ENCODE data around the gene CRYL1.
A peak's percentile ranks its signal among the peaks of the same experiment; 100 is the strongest.

Gene CRYL1

DNA sequence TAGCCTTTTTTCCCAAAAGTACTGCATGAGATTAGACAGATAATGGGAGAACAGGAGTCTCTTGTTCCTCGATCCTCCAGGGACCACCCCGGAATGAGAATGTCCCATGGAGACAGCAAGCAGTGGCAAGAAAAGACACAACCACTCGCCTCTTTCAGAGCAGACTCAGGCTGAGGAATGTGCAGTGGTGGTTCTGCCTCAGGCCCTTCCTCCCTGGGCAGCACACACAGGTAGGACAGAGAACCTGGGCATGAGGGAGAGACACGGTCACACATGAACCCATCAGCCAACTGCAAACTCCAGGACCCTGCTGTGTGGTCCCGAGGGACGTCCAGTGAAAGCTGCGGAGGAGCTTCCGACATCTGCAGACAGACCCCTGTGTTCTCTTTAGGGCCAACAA, 31.0 kb downstream of the CRYL1 start:
- no peak for DNase-seq (ENCODE audit: low spot score)

DNA sequence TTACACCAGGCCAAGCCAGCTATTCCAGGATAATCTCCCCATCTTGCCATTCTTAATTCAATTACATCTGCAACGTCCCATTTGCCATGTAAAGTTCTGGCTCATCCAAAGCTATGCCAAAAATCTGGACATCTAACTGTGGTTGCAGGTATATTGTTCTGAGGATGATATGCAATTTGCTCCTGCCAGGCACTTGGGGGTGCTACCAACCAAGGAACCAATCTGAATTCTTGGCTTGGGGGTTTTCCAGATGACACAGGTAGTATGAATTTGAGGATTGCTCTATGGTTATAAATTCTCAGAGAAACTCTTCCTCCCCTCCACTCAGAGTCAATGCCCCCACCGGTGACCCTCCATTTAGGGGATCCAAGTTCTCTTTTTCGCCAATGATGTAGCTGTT, 33.0 kb downstream of the CRYL1 start:
- peak; percentile 82 for DNase-seq (ENCODE audit: low spot score)

- no peak for DNase-seq (ENCODE audit: low spot score)
Measured at GRCh38 chr13:20491926-20492435, 33.7 kb downstream of the CRYL1 start.

GRCh38 chr13:20489185-20489820, 36.4 kb downstream of the CRYL1 start:
- DNase-seq (ENCODE audit: low spot score), result peak; percentile 61

DNA sequence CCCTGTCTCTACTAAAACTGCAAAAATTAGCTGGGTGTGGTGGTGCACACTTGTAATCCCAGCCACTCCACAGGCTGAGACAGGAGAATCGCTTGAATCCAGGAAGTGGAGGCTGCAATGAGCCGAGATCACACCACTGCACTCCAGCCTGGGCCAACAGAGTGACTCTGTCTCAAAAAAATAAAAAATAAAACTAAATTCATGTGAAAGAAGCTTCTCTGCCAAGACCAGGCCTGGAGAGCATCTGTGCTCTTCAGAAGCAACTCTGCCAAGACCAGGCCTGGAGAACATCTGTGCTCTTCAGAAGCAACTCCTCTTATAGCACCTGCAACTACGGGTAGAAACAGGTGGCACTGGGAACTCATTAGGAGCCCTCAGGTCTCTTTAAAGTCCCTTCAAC, 37.7 kb downstream of the CRYL1 start:
- no peak for DNase-seq (ENCODE audit: low spot score)

DNA sequence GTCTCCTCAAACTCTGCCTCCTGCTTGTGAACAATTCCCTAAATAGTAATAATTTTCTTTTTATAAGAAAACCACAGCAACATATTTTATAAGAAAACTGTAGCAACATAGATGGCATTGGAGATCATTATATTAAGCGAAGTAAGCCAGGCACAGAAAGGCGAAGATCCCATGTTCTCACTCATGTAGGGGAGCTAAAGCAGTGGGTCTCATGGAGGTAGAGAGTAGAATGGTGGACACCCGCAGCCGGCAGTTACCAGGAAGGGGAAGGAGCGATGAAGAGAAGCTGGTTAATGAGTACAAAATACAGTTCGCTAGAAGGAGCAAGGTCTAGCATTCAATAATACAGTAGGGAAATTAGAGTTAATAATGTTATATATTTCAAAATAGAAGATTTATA, 42.9 kb downstream of the CRYL1 start:
- DNase-seq (ENCODE audit: low spot score), result peak; percentile 16

DNA sequence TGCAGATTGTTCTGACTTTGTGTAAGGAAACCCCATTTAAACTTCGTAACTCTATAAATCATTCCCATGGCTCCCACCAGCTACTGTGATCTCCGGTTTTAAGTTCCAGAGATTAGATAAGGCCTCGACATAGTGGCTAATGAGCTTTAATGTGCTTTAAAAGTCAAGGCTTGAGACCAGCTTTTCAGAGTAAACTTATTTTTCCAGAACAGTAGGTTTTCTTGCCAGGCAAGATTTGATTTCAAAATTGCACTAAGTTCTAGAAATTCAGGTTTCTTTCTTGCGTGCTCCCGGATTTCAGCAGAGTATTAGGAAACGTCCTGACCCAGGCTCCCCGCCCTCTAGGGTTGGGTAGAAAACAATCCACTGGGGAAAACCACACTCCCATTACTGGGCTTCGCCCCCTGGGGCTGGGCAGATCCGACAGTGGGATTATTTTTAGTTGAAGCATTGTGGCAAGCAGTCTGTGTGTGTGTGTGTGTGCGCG, 43.3 kb downstream of the CRYL1 start:
- DNase-seq (ENCODE audit: low spot score), result no peak

DNA sequence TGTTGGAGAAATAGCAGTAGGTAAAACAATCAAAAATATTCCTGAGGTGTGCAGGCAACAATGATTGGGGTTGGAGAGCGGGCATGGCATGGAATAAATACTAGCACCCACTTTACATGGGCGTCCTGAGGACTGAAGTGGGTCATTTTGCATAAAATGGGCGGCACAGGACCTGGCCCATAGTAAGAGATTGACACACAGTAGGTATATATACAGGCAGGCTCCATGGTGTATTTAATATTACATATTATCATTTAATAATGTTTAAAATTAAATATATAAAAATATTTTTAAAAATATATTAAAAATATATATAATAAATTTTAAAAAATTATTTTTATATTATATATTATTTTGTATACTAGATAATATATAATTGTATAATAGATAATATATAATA, 48.3 kb downstream of the CRYL1 start:
- DNase-seq (ENCODE audit: low spot score), result no peak

- no peak for DNase-seq (ENCODE audit: low spot score)
Measured at GRCh38 chr13:20475927-20476691, 49.5 kb downstream of the CRYL1 start.

- no peak for DNase-seq (ENCODE audit: low spot score)
Measured at GRCh38 chr13:20474515-20474914, 51.1 kb downstream of the CRYL1 start.

DNA sequence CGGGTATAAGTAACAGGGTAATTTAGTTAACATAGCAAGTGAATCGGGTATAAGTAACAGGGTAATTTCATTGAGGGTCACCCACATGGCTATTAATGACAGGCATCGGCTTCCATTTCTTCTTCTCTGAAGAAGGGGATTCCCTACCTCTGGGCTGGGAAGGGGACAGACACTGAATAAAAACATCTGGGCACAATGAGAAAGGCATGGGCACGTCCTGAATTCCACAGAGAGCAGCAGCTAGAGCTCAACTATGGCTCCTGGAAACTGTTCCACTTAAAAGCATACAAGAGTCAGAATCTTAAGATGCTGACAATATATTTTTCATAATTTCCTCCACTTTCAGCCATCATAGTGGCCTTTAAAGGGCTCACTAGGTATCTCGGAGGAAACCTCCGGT, 51.8 kb downstream of the CRYL1 start:
- DNase-seq (ENCODE audit: low spot score), result no peak

DNA sequence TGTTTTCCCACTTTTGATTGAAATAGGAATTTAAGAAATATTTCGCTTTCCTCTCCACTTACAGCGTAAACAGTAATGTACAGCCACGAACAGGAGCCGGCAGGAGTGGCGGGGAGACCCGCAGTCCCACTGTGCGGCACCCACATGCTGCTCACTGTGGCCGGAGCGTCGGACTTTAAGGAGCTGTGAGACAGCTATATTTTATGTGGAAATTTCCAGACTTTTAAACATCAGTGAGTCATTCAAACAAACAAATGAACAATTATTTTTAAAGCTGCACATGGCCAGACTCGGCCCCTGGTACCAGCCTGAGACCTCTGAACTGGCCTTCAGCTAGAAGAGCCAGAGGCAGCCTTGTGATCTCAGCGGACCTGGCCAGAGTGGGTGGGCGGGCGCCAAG, 52.5 kb downstream of the CRYL1 start:
- no peak for DNase-seq (ENCODE audit: low spot score)

GRCh38 chr13:20472531-20472930, 53.1 kb downstream of the CRYL1 start:
- DNase-seq (ENCODE audit: low spot score), result no peak

DNA sequence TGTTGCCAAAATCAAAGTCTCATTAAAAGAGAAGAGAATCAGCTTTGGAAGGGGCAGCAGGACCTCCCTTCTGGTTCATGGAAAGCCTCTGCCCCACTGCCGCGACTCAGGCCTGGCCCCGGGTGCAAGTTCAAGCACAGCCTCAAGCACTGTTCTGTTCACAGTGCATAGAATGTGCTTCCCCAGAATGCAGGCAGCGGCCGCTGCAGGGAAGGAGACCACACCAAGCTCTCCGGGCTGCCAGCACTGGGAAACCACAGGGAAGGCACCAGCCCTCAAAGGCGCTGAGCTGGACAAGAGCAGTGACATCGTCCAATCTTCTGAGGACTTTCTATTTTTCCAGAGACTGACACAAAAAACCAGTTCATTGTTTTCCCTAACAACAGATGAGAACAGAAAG, 55.5 kb downstream of the CRYL1 start:
- DNase-seq (ENCODE audit: low spot score), result no peak

- DNase-seq (ENCODE audit: low spot score), result no peak
Measured at GRCh38 chr13:20466371-20466770, 59.3 kb downstream of the CRYL1 start.

GRCh38 chr13:20465218-20465879, 60.3 kb downstream of the CRYL1 start:
- no peak for DNase-seq (ENCODE audit: low spot score)

DNA sequence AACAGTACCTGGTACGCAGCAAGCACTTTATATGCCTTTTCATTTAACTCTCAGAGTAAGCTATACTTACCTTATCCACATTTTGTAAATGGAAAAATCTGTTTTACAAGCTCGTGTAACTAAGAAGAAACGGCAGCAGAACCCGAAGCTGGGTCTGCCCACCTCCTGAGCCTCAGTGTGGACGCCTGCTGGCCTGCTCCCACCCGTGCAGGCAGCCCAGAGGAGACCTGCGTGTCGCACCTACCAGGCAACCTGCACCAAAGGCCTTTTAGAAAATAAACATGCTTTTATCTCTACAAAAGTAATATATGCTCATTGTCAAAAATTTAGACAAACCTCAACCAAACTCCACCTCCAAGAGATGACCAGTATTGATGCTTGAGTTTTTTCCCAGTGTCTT, 62.7 kb downstream of the CRYL1 start:
- no peak for DNase-seq (ENCODE audit: low spot score)

DNA sequence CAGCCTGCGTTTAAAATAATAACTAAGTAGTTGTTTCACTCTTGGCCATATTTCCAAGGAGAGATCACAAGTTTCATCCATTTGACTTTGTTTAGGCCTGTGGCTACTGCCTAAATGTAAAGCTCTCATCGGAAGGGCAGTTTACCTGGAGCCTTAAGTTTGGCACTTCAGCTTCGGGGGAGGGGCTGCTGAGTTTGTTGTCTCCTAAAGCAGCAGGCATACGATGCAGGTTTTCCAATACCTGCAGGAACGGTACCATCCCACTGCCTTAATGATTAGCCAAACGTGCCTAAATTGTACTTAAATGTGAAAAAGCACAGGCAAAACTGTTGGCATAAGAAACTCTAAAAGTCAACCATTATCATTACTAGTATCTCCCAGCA, 63.1 kb downstream of the CRYL1 start:
- DNase-seq (ENCODE audit: low spot score), result no peak

DNA sequence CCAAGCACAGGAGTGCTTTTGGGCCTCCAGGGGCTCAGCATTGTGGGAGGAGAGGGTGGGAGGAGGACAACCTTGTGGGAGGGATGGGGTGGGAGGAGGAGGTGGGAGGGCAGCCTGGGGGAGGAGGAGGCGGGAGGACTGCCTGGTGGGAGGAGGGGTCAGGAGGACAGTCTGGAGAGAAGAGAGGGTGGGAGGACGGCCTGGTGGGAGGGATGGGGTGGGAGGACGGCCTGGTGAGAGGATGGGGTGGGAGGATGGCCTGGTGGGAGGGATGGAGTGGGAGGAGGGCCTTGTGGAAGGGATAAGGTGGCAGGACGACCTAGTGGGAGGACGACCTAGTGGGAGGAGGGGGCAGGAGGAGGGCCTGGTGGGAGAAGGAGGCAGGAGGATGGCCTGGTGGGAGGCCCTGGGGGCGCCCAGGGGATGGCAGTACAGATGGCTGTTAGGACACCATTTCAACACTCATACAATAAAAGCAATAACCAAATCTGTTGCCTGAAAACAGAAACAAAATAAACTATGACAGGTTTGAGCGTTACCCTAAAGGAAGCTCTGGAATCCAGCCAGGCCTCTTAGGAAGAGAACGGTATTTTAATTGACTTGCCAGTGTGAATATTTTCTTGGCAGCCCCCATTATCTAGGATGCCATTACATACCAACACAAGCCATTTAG, 63.7 kb downstream of the CRYL1 start:
- DNase-seq (ENCODE audit: low spot score), result no peak

DNA sequence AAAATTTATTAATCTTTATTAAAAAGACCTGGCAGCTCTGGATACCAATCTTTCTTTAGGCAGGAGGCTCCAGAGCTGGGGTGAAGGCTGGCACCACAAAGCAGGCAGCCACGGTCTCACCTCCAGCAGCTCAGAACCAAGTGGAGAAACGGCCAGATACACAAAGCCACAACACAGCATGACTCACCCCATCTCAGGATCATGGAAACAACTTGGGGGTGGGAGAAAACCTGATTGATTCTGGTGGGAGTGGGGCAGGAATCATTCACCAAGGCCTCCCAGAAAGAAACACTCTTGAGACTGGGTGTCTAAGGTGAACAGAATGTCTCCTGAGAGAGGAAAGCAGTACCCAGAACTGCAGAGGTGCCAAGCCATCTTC, 64.2 kb downstream of the CRYL1 start:
- DNase-seq (ENCODE audit: low spot score), result peak; percentile 42

DNA sequence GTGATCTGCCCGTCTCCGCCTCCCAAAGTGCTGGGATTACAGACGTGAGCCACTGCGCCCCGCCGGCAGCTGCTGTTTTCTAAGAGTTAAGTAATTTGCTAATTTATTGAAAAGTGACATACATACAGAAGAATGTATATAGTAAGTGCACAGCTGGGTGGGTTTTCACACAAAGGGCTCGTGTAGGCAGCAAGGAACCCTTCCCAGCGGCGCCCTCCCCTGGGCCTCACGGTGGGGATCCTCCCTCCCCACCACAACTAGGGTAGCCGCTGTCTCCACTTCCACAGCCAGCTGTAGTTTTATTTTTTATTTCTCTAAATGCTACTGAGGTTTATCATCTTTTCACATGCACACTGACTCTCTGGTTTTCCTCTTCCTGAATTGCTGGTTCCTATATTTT, 64.9 kb downstream of the CRYL1 start:
- DNase-seq (ENCODE audit: low spot score), result no peak

DNA sequence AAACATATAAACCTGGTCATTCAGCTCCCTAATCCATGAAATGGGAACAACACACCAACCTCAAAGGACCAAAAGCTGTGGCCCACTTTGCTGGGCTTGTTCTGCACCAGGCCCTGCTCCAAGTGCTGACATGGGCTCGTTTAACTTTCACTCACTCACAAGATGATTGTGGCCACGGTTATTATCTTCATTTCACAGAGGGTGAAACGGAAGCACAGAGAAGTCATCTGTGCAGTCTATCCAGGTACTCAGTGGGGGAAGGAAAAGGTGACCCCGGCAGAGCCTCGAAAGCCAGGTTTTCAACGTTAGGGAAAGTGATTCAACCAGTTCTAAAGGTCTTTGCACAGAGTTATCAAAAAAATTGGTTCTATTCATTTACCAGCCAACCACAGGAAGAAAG, 68.0 kb downstream of the CRYL1 start:
- no peak for DNase-seq (ENCODE audit: low spot score)

DNA sequence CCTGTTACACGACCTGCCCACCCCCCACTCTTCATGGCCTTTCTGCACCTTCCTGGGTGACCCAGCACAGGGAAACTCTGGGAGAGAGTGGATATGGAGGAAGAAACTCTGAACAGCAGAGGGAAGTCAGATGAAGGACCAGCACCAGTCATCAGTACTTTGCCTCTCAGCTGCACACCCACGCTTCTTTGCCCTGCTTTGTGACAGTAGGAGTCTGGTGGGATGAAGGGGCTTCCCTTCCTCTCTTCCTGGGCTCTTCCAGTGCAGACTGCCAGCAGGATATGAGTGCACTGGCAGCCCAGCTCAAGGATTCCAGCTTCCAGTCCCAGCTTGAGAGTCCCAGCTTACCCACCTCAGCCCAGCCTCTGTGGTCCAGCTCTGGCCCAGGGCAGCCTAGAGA, 68.9 kb downstream of the CRYL1 start:
- DNase-seq (ENCODE audit: low spot score), result no peak
